GM12878 (cell line): ENCODE measurements around the gene COG1. TPM values are rescaled to one million over a fixed set of nuclear protein-coding genes. Genes with fewer than 3 reads are reported as not detected.

ENCODE experiments used
- ASH2L ChIP-seq: fragments of 300-600, 200-600 bp; sonication (generic); IDR thresholded peaks from 2 replicates; pipeline ENCODE4 v1.6.1; 2017; ENCODE audit warnings: low read depth, mild to moderate bottlenecking, borderline replicate concordance
- ATF2 ChIP-seq: IDR thresholded peaks from 2 replicates; pipeline ENCODE4 v1.6.1; 2012; ENCODE audit warnings: low read length, inconsistent platforms
- BCL3 ChIP-seq: IDR thresholded peaks from 2 replicates; pipeline ENCODE4 v1.6.1; 2011; ENCODE audit warnings: borderline replicate concordance, low read depth, mild to moderate bottlenecking, moderate library complexity, low read length; ENCODE audit not compliant: insufficient read depth, poor library complexity, severe bottlenecking
- CBX3 ChIP-seq: fragments of 200-600 bp; sonication (generic); IDR thresholded peaks from 2 replicates; pipeline ENCODE4 v1.6.1; 2016; ENCODE audit warnings: low read depth, borderline replicate concordance
- CEBPB ChIP-seq, 2 experiments: fragments of 150-350 bp in 1 of 2; IDR thresholded peaks; 2 replicates each; pipeline ENCODE4 v1.6.1; 2012 to 2014; ENCODE audit warnings: low read depth in 2 of 2, low read length in 2 of 2, borderline replicate concordance in 1 of 2, inconsistent platforms in 1 of 2
- CHD1 ChIP-seq: IDR thresholded peaks from 2 replicates; pipeline ENCODE4 v1.6.1; 2012; ENCODE audit warnings: low read depth, low read length, improper control_type of control experiment
- CUX1 ChIP-seq: IDR thresholded peaks from 2 replicates; pipeline ENCODE4 v1.6.1; 2012; ENCODE audit warnings: improper control_type of control experiment, low read depth, low read length; ENCODE audit not compliant: insufficient replicate concordance
- EED ChIP-seq: sonication (generic); IDR thresholded peaks from 2 replicates; pipeline ENCODE4 v1.6.1; 2016; ENCODE audit warnings: antibody characterized with exemption, low read depth
- HDGF ChIP-seq: fragments of 450-650 bp; IDR thresholded peaks from 2 replicates; pipeline ENCODE4 v1.6.1; 2016; ENCODE audit warnings: antibody characterized with exemption
- IRF4 ChIP-seq: IDR thresholded peaks from 2 replicates; pipeline ENCODE4 v1.6.1; 2011; ENCODE audit warnings: low read depth, low read length
- PAX8 ChIP-seq: fragments of 450-650 bp; IDR thresholded peaks from 2 replicates; pipeline ENCODE4 v1.6.1; 2017; ENCODE audit warnings: mild to moderate bottlenecking, moderate library complexity
- POLR2A ChIP-seq: IDR thresholded peaks from 2 replicates; pipeline ENCODE4 v1.6.1; 2011; ENCODE audit warnings: low read depth, mild to moderate bottlenecking, low read length
- RAD21 ChIP-seq: IDR thresholded peaks from 2 replicates; pipeline ENCODE4 v1.6.1; 2011; ENCODE audit warnings: mild to moderate bottlenecking, low read depth, low read length, moderate library complexity; ENCODE audit not compliant: insufficient read depth
- RAD51 ChIP-seq: fragments of 450-650 bp; IDR thresholded peaks from 2 replicates; pipeline ENCODE4 v1.6.1; 2016; ENCODE audit warnings: moderate library complexity, mild to moderate bottlenecking, inconsistent platforms
- RBBP5 ChIP-seq: fragments of 200-600 bp; sonication (generic); conservative IDR thresholded peaks from 2 replicates; pipeline ENCODE4 v1.6.1; 2016
- SIX5 ChIP-seq: IDR thresholded peaks from 2 replicates; pipeline ENCODE4 v1.6.1; 2011; ENCODE audit warnings: mild to moderate bottlenecking, low read depth, low read length, moderate library complexity; ENCODE audit not compliant: severe bottlenecking
- SPI1 ChIP-seq: IDR thresholded peaks from 2 replicates; pipeline ENCODE4 v1.6.1; 2011; ENCODE audit warnings: low read depth, mild to moderate bottlenecking, low read length, moderate library complexity, borderline replicate concordance; ENCODE audit not compliant: insufficient read depth
- SUZ12 ChIP-seq: fragments of 200-600 bp; sonication (generic); IDR thresholded peaks from one replicate; pipeline ENCODE4 v1.6.1; 2018; ENCODE audit warnings: antibody characterized with exemption, mild to moderate bottlenecking; ENCODE audit not compliant: unreplicated experiment
- TCF7 ChIP-seq: IDR thresholded peaks from 2 replicates; pipeline ENCODE4 v1.6.1; 2014; ENCODE audit warnings: antibody characterized with exemption, borderline replicate concordance
- USF1 ChIP-seq: IDR thresholded peaks from 2 replicates; pipeline ENCODE4 v1.6.1; 2011; ENCODE audit warnings: borderline replicate concordance, low read depth, mild to moderate bottlenecking, moderate library complexity, mixed read lengths, low read length; ENCODE audit not compliant: insufficient read depth; ENCODE audit errors: extremely low read length
- YBX1 ChIP-seq: fragments of 450-650 bp; IDR thresholded peaks from 2 replicates; pipeline ENCODE4 v1.6.1; 2016; ENCODE audit warnings: antibody characterized with exemption
- ZNF207 ChIP-seq: fragments of 450-650 bp; IDR thresholded peaks from 2 replicates; pipeline ENCODE4 v1.6.1; 2014; ENCODE audit warnings: antibody characterized with exemption, mild to moderate bottlenecking, borderline replicate concordance
- ZNF24 ChIP-seq: fragments of 450-650 bp; IDR thresholded peaks from 2 replicates; pipeline ENCODE4 v1.6.1; 2017; ENCODE audit warnings: antibody characterized with exemption, mild to moderate bottlenecking
- ZNF622 ChIP-seq: fragments of 450-650 bp; IDR thresholded peaks from 2 replicates; pipeline ENCODE4 v1.6.1; 2017; ENCODE audit warnings: mild to moderate bottlenecking, inconsistent platforms
- polyA plus RNA-seq, 11 experiments: library from polyadenylated mRNA; depleted of rRNA in 4 of 11; unstranded in 6 of 11; stranded (reverse) in 5 of 11; fragments of >200 nt; fragmentation: Nextera tagmentation in 4 of 11; fragmentation: Illumina TruSeq in 1 of 11; extraction: Ambion mirVana in 4 of 11; extraction: Trizol in 1 of 11; gene quantifications; 1 replicate in 1 of 11; 2 replicates in 10 of 11; pipeline versions ENCODE4 v1.2.1 to v1.2.3, GENCODE V29; 2011 to 2016; ENCODE audit warnings: inconsistent platforms in 2 of 11, missing spikeins in 2 of 11, low read depth in 1 of 11
- total RNA-seq, 4 experiments: library from RNA; depleted of rRNA in 3 of 4; stranded (reverse); fragments of >200 nt in 3 of 4; fragmentation: Illumina TruSeq in 1 of 4; extraction: Trizol in 1 of 4; gene quantifications; 2 replicates each; pipeline versions ENCODE4 v1.2.1 to v1.2.3, GENCODE V29; 2013 to 2021

The COG1 gene
- total and polyA plus RNA-seq, 10 of the 15 experiments (the other 5 are each of a cell fraction or from before 2014, with no cell fraction given) = 10.5 to 24.1 (median 18.1) TPM

- no peak for TF ChIP-seq RBBP5
- no peak for TF ChIP-seq YBX1
- no peak for TF ChIP-seq ZNF24
- TF ChIP-seq CEBPB (IDR thresholded peaks at IDR 0.05; ENCODE audit: borderline replicate concordance in 1 of 2, low read depth in 2 of 2, low read length in 2 of 2) = no peak
- TF ChIP-seq SIX5 = no peak
- TF ChIP-seq POLR2A = no peak
- no peak; the same call in 1 of the 2 replicates for TF ChIP-seq ATF2
- TF ChIP-seq HDGF = no peak
- TF ChIP-seq RAD21 = no peak
- TF ChIP-seq CBX3 = no peak
- no peak for TF ChIP-seq PAX8
- TF ChIP-seq ZNF207 = no peak
- no peak for TF ChIP-seq USF1
- no peak for TF ChIP-seq TCF7
- TF ChIP-seq SUZ12 = no peak
- TF ChIP-seq CHD1 = no peak
- 0 out of 2 replicates have a peak, but pooled peaks have one; percentile 30 for TF ChIP-seq SPI1
- TF ChIP-seq EED = no peak
- no peak for TF ChIP-seq CUX1
- no peak for TF ChIP-seq IRF4
- no peak for TF ChIP-seq RAD51
- TF ChIP-seq BCL3 = no peak
- TF ChIP-seq ASH2L = no peak
- TF ChIP-seq ZNF622 = no peak
These were observed 34.5 kb downstream of the COG1 start (continued) for GRCh38 chr17:73227379-73227778.
